GM19240 (cell line): ENCODE results near the gene ZNF79.

Source experiments
- DNase-seq: peaks from one replicate; pipeline ENCODE4 v3.0.0; 2011; ENCODE audit warnings: low spot score; ENCODE audit not compliant: insufficient read length

The ZNF79 gene

DNA sequence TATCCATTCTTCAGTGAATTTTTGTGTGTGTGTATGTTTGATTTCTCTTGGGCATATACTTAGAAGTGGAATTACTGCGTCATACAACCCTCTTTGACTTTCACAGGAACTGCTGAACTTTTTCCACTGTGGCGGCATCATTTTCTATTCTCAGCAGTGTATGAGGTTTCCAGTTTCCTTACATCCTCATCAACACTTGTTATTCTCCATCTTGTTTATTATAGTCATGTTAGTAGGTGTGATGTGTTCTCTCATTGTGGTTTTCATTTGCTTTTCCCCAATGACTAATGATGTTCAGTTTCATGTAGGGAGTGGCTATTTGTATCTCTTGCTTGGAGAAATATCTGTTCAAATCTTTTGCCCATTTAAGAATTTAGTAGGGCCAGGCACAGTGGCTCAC is 2.6 kb downstream of the ZNF79 start:
- DNase-seq: no peak

DNA sequence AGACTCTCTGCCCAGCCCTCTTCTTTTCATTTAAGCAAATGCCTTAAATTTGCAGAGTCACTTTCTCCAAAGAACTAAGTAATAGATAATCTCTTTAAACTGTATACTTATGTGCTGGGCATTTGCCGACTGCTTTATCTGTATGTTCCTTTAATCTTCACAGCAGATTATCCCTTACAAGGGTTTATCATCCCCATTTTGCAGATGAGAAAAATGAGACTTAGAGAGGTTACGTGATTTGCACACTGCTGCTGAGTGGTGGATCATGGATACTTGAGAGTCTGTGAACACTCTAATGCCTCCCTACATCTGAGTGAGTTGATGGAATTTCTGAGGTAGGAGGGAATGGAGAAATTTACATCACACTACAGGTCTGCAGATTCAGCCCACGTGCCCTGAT is 4.2 kb downstream of the ZNF79 start:
- DNase-seq: no peak

- no peak for DNase-seq
Measured at GRCh38 chr9:127430415-127430814, 6.2 kb downstream of the ZNF79 start.

- DNase-seq: no peak
Measured at GRCh38 chr9:127437497-127438264, 13.5 kb downstream of the ZNF79 start.

DNA sequence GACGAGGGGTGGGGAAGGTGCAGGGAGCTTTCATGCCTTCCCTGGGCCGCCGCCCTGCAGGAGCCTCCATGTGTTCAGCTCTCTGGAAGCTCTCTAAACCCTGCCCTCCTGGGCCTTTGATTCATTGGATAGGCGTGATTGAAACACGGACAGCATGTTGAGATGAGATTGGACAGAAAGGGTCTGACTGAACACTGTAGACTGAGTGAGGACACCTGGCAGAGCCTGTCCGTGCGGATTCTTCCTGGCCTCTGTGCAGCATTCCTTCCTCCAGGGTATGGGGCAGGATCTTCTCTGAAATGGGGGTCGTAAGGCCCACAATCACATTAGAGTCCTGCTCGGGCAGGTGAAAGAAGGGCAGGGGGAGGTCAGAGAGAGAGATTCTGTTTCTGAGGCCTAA is 14.2 kb downstream of the ZNF79 start:
- DNase-seq: no peak

GRCh38 chr9:127444283-127444920 is 20.2 kb downstream of the ZNF79 start:
- DNase-seq: no peak

DNA sequence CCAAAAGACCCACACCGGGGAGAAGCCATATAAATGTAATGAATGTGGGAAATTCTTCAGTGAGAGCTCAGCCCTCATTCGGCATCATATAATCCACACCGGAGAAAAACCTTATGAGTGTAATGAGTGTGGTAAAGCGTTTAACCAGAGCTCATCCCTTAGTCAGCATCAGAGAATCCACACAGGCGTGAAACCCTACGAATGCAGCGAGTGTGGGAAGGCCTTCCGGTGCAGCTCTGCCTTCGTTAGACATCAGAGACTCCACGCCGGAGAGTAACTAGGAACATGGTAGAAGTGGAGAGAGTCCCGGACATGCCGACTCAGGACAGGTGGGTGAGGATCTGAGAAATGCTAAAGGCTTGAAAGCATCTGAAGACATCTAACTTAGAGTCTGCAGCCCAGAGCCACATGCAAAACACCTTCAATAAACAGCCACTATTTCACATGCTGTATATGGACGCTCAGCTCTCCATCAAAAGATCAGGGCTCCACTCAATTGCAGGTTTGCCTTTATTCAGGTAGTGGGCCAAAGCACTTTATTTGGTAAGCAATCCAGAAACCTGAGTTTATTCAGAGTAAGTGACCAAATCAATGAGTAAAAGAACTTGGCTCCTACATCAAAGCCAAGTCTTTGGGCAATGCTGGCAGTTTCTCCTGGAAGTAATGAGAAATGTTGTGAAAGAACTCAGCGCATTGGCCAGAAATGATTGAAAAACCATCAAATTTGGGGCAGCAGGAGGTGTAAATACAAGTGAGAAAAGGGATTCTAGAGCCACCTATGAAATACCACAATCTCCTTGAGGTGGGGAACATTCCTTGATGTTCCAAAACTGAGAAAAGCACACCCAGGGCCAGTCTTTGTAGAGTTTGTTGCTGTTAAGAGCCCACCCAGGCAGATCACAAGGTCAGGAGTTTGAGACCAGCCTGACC is 21.0 kb downstream of the ZNF79 start:
- DNase-seq: no peak

GRCh38 chr9:127445851-127446712 is 21.9 kb downstream of the ZNF79 start:
- no peak for DNase-seq

- DNase-seq: no peak
Measured at GRCh38 chr9:127446713-127447415, 22.7 kb downstream of the ZNF79 start.

GRCh38 chr9:127447416-127448111 is 23.4 kb downstream of the ZNF79 start:
- no peak for DNase-seq

GRCh38 chr9:127448112-127448805 is 24.1 kb downstream of the ZNF79 start:
- DNase-seq: no peak

GRCh38 chr9:127449332-127449966 is 25.3 kb downstream of the ZNF79 start:
- no peak for DNase-seq

GRCh38 chr9:127450243-127450760 is 26.1 kb downstream of the ZNF79 start:
- no peak for DNase-seq

DNA sequence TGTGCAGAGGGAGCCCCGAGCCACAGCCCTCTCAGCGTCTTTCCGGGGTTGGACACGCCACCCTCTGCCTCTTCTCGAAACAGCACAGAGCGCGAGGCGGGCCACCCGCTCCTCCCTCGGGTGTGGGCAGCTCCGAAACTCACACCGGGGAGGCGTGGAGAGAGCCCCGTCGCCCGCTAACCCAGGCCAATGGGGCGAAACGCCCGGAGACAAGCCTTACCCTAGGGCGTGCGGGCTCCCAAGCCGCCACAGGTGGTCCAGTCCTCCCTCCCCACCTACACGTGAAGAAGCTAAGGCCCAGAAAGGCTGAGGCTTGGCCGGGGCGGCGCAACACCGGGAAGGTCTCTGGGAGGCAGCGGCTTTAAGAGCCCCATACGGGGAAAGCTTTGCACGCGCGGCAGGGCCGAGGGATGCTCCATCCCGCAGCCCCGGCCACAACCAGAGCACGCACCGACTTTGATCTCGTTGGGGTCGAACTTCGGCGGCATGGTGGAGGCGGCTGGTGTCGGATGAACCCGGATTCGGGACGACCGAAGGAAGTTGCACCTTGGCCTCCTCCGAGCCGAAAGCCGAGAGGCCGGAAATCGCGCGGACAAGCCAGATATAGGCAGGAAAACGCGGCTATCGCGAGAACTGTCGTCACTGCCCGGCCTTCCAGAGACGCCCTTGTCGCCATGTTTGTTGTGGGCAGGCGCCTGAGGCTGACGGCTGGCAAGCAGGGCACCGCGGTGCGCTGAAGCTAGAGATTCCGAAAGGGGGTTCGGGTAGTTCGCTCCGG is 26.8 kb downstream of the ZNF79 start, which contains the start of the genes LRSAM1 and RPL12:
Gene LRSAM1, plus strand, starts transcription at position 681 of the 778 bp plus-strand sequence. CDS start 3,018 bp downstream, outside the sequence.
Gene RPL12, minus strand, starts transcription at position 577 of the 778 bp plus-strand sequence. Its CDS starts 89 bp downstream, at position 488.
- peak; percentile 84 for DNase-seq

- no peak for DNase-seq
Measured at GRCh38 chr9:127451608-127451857, 27.4 kb downstream of the ZNF79 start.

GRCh38 chr9:127451858-127452656 is 27.9 kb downstream of the ZNF79 start:
- DNase-seq: peak; percentile 33

GRCh38 chr9:127452691-127453090 is 28.5 kb downstream of the ZNF79 start:
- DNase-seq: no peak
